D721Med (cell line): ENCODE results near the gene SNUPN.

Experiments
- DNase-seq: peaks from one replicate; pipeline ENCODE4 v3.0.0; 2011; ENCODE audit warnings: low spot score; ENCODE audit not compliant: insufficient read length
- FAIRE-seq: peaks from 2 replicates; lab custom pipeline; 2011; peaks lifted over from hg19 to GRCh38; lab: Jason Lieb, UNC
- TF ChIP-seq, protein P1 (sequence below): IDR thresholded peaks from 2 replicates; pipeline ENCODE4 v1.5.1; 2012; ENCODE audit warnings: mild to moderate bottlenecking, control low read depth; ENCODE audit not compliant: insufficient read depth; ENCODE audit errors: missing control alignments

The SNUPN gene

DNA sequence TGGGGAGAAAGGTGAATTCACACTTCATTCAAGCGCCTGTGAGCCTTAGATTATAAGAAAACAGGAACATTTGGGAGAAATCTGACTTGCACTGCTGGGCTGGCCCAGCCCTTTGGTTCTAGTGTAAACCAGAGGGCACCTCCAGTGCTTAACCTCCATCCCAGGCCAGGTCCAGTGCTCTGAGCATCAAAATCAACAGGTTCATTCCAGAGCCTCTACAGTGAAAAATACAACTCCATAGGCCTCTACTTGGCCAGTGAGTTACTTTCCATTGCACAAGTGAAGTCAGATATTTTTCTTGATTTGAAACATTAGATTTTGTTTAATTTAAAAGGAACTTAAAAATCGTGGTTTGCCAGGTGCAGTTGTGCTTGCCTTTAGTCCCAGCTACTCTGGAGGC lies 3.0 kb downstream of the SNUPN start:
- FAIRE-seq (no peak), DNase-seq (no peak)
- TF ChIP-seq, protein P1, sequence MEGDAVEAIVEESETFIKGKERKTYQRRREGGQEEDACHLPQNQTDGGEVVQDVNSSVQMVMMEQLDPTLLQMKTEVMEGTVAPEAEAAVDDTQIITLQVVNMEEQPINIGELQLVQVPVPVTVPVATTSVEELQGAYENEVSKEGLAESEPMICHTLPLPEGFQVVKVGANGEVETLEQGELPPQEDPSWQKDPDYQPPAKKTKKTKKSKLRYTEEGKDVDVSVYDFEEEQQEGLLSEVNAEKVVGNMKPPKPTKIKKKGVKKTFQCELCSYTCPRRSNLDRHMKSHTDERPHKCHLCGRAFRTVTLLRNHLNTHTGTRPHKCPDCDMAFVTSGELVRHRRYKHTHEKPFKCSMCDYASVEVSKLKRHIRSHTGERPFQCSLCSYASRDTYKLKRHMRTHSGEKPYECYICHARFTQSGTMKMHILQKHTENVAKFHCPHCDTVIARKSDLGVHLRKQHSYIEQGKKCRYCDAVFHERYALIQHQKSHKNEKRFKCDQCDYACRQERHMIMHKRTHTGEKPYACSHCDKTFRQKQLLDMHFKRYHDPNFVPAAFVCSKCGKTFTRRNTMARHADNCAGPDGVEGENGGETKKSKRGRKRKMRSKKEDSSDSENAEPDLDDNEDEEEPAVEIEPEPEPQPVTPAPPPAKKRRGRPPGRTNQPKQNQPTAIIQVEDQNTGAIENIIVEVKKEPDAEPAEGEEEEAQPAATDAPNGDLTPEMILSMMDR = no peak

DNA sequence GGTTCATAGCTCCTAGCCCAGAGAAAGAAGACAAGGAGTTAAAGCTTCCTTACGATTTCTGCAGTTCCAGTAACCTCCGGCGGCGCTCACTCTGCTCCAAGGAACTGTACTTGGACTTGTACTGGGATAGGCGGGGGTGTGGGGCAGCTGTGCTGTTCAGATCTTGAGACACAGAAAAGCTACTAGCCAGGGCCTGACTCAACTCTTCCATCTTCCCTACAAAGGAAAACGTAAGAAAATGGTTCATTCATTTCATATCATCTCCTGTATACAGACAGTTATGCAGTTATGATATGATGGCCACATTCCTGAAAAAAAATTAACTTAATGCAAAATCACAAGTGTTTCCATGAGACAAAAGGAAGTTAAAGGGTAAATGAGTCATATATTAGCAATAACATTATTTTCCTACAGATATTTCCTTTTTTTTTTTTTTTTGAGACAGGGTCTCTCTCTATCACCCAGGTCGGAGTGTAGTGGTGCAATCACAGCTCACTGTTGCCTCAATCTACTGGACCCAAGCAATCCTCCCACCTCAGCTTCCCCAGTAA lies 4.6 kb downstream of the SNUPN start:
- FAIRE-seq (no peak), DNase-seq (no peak)
- TF ChIP-seq, protein P1 = no peak

- TF ChIP-seq, protein P1 = no peak
- FAIRE-seq = no peak
- DNase-seq = no peak
Measured at GRCh38 chr15:75620058-75620820, 5.3 kb downstream of the SNUPN start.

- DNase-seq = no peak
- TF ChIP-seq, protein P1 = no peak
- no peak for FAIRE-seq
Measured at GRCh38 chr15:75616766-75617165, 8.8 kb downstream of the SNUPN start.

GRCh38 chr15:75606711-75607699 lies 18.5 kb downstream of the SNUPN start:
- FAIRE-seq (no peak), DNase-seq (no peak)
- TF ChIP-seq, protein P1 = no peak

GRCh38 chr15:75606026-75606425 lies 19.5 kb downstream of the SNUPN start:
- FAIRE-seq = no peak
- TF ChIP-seq, protein P1 = no peak
- DNase-seq = no peak
